Measurements from ENCODE around the gene SDK1.

The SDK1 gene

DNA sequence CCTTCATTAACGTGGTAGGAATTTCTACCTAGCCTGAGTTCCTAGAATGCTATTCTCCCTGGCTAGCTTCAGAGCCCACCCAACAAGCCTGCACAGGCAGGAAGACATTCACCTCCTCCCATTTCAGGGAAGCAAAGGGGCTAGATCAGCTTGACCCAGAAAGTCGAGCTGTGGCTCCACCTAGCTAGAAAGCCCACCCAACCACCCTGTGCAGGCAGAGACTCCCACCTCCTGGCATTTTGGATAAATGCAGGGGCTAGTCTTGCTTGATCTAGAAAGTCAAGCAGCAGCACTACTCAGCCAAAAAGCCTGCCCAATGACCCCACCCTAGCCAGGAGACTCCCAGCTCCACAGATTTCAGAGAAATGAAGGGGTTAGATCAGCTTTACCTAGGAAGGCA is 479.5 kb downstream of the SDK1 start:
- peaks cover 2% of the 10 kb centered on the region for H3K4me1 ChIP-seq (ENCODE audit: control insufficient read depth, insufficient read depth, low read length)
- no peaks in the 10 kb centered on the region for H3K27me3 ChIP-seq (replicated peaks; ENCODE audit: control insufficient read depth, insufficient read depth, low read length)
- no peaks in the 10 kb centered on the region for H3K36me3 ChIP-seq (ENCODE audit: control insufficient read depth, insufficient read depth, low read length, severe bottlenecking)
- H3K9ac ChIP-seq (ENCODE audit: low read length) = no peak overlapping the region
- DNase-seq (ENCODE audit: low read depth) = no peak
- no peak overlapping the region for H3K4me3 ChIP-seq (ENCODE audit: low read length)
- peaks cover 28% of the 10 kb centered on the region for H3K9me3 ChIP-seq (ENCODE audit: control insufficient read depth, low read length)

DNA sequence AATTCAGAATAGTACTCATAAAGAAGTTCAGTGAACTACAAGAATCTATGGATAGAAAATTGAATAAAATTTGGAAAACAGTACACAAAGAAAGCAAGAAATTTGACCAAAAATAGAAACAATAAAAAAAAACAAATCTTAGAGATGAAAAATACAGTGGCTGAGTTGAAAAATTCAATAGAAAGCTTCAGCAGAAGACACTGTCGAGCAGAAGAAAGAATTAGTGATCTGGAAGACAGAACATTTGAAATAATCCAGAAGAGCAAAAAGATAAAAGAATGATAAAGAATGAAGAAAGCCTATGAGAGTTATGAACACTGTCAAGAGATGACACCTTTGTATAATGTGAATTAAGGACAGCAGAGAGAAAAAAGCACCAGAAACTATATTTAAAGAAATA is 480.6 kb downstream of the SDK1 start:
- Histone ChIP-seq H3K9me3 (ENCODE audit: control insufficient read depth, low read length) (peaks cover 28% of the 10 kb centered on the region), H3K27me3 (replicated peaks; ENCODE audit: control insufficient read depth, insufficient read depth, low read length) (no peaks in the 10 kb centered on the region), H3K9ac (ENCODE audit: low read length) (no peak overlapping the region), H3K36me3 (ENCODE audit: control insufficient read depth, insufficient read depth, low read length, severe bottlenecking) (no peaks in the 10 kb centered on the region), H3K4me1 (ENCODE audit: control insufficient read depth, insufficient read depth, low read length) (peaks cover 2% of the 10 kb centered on the region), H3K4me3 (ENCODE audit: low read length) (no peak overlapping the region)
- DNase-seq (ENCODE audit: low read depth) = no peak

DNA sequence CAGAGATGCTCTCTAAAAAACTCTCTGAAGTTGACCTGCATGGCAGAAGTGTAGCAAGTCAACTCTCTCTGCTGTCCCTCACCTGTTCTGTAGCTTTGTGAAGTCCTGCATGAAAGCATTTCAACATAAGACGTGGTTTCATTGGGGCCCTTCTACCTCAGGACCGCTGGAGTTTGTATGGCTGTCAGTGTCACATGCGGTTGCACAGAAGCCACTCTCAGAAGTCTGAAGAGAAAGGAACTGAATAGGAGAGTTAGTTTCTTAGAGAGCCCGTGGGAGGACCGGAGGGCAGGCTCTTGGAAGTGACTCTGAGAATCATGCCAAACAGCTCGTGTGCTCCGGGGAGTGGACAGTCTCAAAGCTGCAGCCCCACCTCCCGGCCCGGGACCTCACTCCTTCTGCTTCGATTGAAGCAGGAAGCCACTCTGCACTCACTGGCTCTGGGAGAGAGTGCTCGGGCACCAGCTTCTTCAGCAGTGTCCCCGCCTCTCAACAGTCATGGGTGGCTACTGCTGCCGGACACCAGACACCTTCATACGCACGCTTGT is 486.7 kb downstream of the SDK1 start:
- H3K27me3 ChIP-seq (replicated peaks; ENCODE audit: control insufficient read depth, insufficient read depth, low read length) = no peaks in the 10 kb centered on the region
- no peak overlapping the region for H3K9ac ChIP-seq (ENCODE audit: low read length)
- no peak overlapping the region for H3K4me3 ChIP-seq (ENCODE audit: low read length)
- H3K4me1 ChIP-seq (ENCODE audit: control insufficient read depth, insufficient read depth, low read length) = no peaks in the 10 kb centered on the region
- DNase-seq (ENCODE audit: low read depth) = no peak
- H3K9me3 ChIP-seq (ENCODE audit: control insufficient read depth, low read length) = peaks cover 7% of the 10 kb centered on the region
- no peaks in the 10 kb centered on the region for H3K36me3 ChIP-seq (ENCODE audit: control insufficient read depth, insufficient read depth, low read length, severe bottlenecking)

DNA sequence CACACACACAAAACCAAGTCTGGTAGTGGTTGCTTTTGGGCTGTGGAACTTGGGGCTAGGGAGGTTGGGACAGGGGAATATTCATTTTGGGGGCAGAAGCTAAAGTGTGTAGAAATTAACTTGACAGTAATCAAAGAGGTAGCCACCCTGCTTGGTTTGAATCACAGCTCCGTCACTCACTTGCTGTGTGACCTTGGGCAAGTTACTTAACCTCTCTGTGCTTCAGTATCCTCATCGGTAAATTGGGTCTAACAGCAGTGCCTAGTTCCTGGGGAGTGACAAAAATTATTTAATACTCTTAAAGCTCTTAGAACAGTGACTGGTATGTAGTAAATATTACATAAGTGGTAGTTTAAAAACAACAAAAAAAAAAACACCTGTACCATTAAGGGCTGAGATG is 489.8 kb downstream of the SDK1 start:
- Histone ChIP-seq H3K4me3 (ENCODE audit: low read length) (no peak overlapping the region), H3K4me1 (ENCODE audit: control insufficient read depth, insufficient read depth, low read length) (no peaks in the 10 kb centered on the region), H3K36me3 (ENCODE audit: control insufficient read depth, insufficient read depth, low read length, severe bottlenecking) (no peaks in the 10 kb centered on the region), H3K9me3 (ENCODE audit: control insufficient read depth, low read length) (no peaks in the 10 kb centered on the region), H3K27me3 (replicated peaks; ENCODE audit: control insufficient read depth, insufficient read depth, low read length) (no peaks in the 10 kb centered on the region), H3K9ac (ENCODE audit: low read length) (no peak overlapping the region)
- DNase-seq (ENCODE audit: low read depth) = no peak

DNA sequence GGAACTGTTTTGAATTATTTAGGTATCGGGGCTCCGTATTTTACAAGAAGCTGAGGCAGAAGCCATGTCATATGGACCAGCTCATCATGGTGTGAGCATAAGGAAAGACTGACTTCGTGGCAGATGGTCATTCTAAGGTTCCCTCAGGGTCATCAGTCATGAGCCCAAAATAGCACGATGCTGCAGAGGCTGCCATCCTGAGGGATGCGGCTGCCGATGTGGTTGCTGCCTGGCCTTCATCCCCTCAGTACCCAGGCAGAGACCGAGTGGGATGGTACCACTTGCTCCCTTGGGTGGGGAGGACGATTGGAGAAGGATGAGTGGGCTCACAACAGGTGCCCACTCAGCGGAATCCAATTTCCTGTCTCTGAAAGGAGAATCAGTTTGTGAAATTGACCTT is 490.3 kb downstream of the SDK1 start:
- no peaks in the 10 kb centered on the region for H3K36me3 ChIP-seq (ENCODE audit: control insufficient read depth, insufficient read depth, low read length, severe bottlenecking)

DNA sequence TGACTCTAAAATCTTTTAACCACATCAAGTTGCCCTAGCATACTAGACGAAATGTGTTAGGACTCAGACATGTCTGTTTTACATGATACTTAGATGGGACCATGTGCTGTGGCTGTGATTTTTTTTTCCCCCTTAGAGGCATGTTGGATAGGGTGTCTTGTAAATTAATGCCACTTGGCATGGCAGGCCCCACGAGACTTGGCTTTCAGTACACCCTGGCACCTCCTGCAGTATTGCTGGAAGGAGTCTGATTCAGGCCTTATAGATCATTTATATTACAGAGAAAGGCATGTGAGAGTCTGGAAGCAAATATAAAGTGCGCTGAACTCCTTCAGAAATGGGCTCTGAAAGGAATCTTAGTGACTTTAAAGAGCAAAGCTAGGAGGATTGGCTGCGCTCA is 494.1 kb downstream of the SDK1 start:
- no peaks in the 10 kb centered on the region for H3K9me3 ChIP-seq (ENCODE audit: control insufficient read depth, low read length)
- H3K4me3 ChIP-seq (ENCODE audit: low read length) = no peak overlapping the region
- peaks cover 3% of the 10 kb centered on the region for H3K4me1 ChIP-seq (ENCODE audit: control insufficient read depth, insufficient read depth, low read length)
- no peak for DNase-seq (ENCODE audit: low read depth)
- no peaks in the 10 kb centered on the region for H3K27me3 ChIP-seq (replicated peaks; ENCODE audit: control insufficient read depth, insufficient read depth, low read length)
- no peak overlapping the region for H3K9ac ChIP-seq (ENCODE audit: low read length)
- H3K36me3 ChIP-seq (ENCODE audit: control insufficient read depth, insufficient read depth, low read length, severe bottlenecking) = no peaks in the 10 kb centered on the region

More for the DNA sequence above, 490.3 kb downstream of the SDK1 start:
- H3K9ac ChIP-seq (ENCODE audit: low read length) = no peak overlapping the region
- no peaks in the 10 kb centered on the region for H3K27me3 ChIP-seq (replicated peaks; ENCODE audit: control insufficient read depth, insufficient read depth, low read length)
- no peak for DNase-seq (ENCODE audit: low read depth)
- peaks cover 2% of the 10 kb centered on the region for H3K4me1 ChIP-seq (ENCODE audit: control insufficient read depth, insufficient read depth, low read length)
- H3K9me3 ChIP-seq (ENCODE audit: control insufficient read depth, low read length) = no peaks in the 10 kb centered on the region
- no peak overlapping the region for H3K4me3 ChIP-seq (ENCODE audit: low read length)

DNA sequence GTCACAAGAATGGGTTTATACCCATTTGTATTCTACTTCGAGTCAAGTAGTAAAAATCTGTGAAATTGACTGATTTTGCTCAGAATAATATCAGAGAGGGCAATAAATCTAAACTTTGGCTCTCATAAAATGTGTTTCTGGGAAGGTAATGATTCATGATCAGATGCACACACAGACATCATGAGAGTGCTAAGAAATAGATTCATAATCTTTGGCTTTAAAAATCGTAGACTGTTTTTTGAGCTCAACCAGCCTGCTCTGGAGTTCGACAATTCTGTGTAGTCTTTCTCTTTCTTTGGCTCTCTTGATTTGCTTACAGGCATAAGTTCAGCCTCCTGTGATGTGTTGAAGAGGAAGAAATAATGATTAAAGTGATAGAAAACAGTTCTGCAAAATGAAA is 494.7 kb downstream of the SDK1 start:
- Histone ChIP-seq H3K9me3 (ENCODE audit: control insufficient read depth, low read length) (no peaks in the 10 kb centered on the region), H3K4me3 (ENCODE audit: low read length) (no peak overlapping the region), H3K27me3 (replicated peaks; ENCODE audit: control insufficient read depth, insufficient read depth, low read length) (no peaks in the 10 kb centered on the region), H3K4me1 (ENCODE audit: control insufficient read depth, insufficient read depth, low read length) (peaks cover 7% of the 10 kb centered on the region), H3K36me3 (ENCODE audit: control insufficient read depth, insufficient read depth, low read length, severe bottlenecking) (no peaks in the 10 kb centered on the region), H3K9ac (ENCODE audit: low read length) (no peak overlapping the region)
- no peak for DNase-seq (ENCODE audit: low read depth)

DNA sequence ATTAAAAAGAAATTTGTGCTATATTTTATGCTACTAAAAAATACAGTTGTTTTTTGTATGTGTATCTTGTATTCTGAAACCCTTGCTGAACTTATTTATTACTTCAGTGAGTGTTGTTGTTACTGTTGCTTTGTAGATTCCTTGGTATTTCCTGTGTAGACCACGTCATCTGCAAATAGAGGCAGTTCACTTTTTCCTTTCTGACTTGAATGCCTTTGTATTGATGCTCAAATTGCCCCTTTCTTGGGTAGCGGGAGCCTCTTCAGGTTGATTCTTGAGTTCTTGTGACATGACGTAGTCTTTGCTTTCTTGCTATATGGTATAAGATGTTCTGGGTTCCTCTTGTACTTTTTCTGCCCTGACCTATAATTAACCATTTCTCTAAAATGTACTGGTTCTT is 504.1 kb downstream of the SDK1 start:
- H3K4me1 ChIP-seq (ENCODE audit: control insufficient read depth, insufficient read depth, low read length) = peaks cover 11% of the 10 kb centered on the region
- H3K9me3 ChIP-seq (ENCODE audit: control insufficient read depth, low read length) = no peaks in the 10 kb centered on the region
- H3K4me3 ChIP-seq (ENCODE audit: low read length) = no peak overlapping the region
- no peaks in the 10 kb centered on the region for H3K36me3 ChIP-seq (ENCODE audit: control insufficient read depth, insufficient read depth, low read length, severe bottlenecking)
- peak; percentile 33 for DNase-seq (ENCODE audit: low read depth)
- no peaks in the 10 kb centered on the region for H3K27me3 ChIP-seq (replicated peaks; ENCODE audit: control insufficient read depth, insufficient read depth, low read length)
- no peak overlapping the region for H3K9ac ChIP-seq (ENCODE audit: low read length)

DNA sequence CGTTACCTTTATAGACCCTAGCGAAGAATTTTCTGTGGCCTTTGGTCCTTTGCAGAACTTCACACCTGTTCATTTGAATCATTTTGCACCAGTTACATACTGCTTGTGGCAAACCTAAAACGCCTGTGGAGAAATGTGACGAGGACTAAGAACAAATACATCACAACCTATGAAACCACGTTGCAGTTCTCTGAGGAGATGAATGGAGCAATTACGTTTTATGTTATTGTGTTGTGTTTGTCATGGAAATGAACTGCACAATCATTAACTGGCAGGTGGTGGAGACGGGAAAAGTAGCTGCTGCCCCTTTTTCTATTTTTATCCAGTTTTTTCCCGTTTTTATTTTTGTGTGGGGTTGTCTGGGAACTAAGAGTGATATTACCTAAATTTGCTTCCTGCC is 505.5 kb downstream of the SDK1 start:
- DNase-seq (ENCODE audit: low read depth) = no peak
- H3K4me1 ChIP-seq (ENCODE audit: control insufficient read depth, insufficient read depth, low read length) = peaks cover 3% of the 10 kb centered on the region
- H3K36me3 ChIP-seq (ENCODE audit: control insufficient read depth, insufficient read depth, low read length, severe bottlenecking) = no peaks in the 10 kb centered on the region
- no peak overlapping the region for H3K9ac ChIP-seq (ENCODE audit: low read length)
- H3K9me3 ChIP-seq (ENCODE audit: control insufficient read depth, low read length) = peaks cover 5% of the 10 kb centered on the region
- H3K4me3 ChIP-seq (ENCODE audit: low read length) = no peak overlapping the region
- H3K27me3 ChIP-seq (replicated peaks; ENCODE audit: control insufficient read depth, insufficient read depth, low read length) = no peaks in the 10 kb centered on the region

DNA sequence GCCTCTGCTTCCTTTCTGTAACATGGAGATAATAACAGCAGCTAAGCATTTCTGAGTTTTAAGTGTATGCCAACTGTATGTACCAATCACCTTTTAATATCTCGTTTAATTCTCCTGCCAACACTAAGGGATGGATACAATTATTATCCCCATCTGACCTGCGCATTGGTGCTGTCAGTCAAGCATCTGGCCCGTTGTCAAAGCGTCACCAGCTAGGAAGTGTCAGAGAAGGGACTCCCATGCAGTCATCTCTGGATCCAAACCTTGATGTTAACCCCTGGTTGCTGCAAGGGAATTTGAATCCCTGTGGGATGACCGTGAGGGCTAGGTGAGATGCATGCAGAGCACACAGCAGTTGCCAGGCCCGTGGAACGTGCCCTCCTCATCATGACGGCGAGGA is 506.8 kb downstream of the SDK1 start:
- H3K9ac ChIP-seq (ENCODE audit: low read length) = no peak overlapping the region
- no peak overlapping the region for H3K4me3 ChIP-seq (ENCODE audit: low read length)
- no peaks in the 10 kb centered on the region for H3K4me1 ChIP-seq (ENCODE audit: control insufficient read depth, insufficient read depth, low read length)
- no peaks in the 10 kb centered on the region for H3K36me3 ChIP-seq (ENCODE audit: control insufficient read depth, insufficient read depth, low read length, severe bottlenecking)
- H3K27me3 ChIP-seq (replicated peaks; ENCODE audit: control insufficient read depth, insufficient read depth, low read length) = no peaks in the 10 kb centered on the region
- H3K9me3 ChIP-seq (ENCODE audit: control insufficient read depth, low read length) = peaks cover 5% of the 10 kb centered on the region
- no peak for DNase-seq (ENCODE audit: low read depth)

DNA sequence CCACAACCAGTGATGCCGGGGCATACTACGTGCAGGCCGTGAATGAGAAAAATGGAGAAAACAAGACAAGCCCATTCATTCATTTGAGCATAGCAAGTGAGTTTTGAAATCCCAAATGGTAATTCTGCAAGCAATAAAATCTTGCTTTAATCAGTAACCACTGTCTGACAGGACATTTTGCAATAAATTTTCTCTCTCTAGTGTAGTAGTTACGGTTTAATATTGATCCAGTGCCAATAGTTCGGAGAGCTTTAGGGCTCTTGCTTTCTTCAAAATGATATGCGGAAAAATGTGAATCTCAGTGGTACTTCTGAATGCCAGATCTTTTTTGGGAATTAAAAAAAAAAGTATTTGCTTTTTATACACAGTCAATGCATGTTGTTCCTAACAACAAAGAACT is 520.4 kb downstream of the SDK1 start:
- Histone ChIP-seq H3K9me3 (ENCODE audit: control insufficient read depth, low read length) (no peaks in the 10 kb centered on the region), H3K4me1 (ENCODE audit: control insufficient read depth, insufficient read depth, low read length) (peaks cover 6% of the 10 kb centered on the region), H3K4me3 (ENCODE audit: low read length) (peak overlapping the region; percentile 21), H3K27me3 (replicated peaks; ENCODE audit: control insufficient read depth, insufficient read depth, low read length) (no peaks in the 10 kb centered on the region), H3K36me3 (ENCODE audit: control insufficient read depth, insufficient read depth, low read length, severe bottlenecking) (no peaks in the 10 kb centered on the region), H3K9ac (ENCODE audit: low read length) (no peak overlapping the region)
- DNase-seq (ENCODE audit: low read depth) = no peak

DNA sequence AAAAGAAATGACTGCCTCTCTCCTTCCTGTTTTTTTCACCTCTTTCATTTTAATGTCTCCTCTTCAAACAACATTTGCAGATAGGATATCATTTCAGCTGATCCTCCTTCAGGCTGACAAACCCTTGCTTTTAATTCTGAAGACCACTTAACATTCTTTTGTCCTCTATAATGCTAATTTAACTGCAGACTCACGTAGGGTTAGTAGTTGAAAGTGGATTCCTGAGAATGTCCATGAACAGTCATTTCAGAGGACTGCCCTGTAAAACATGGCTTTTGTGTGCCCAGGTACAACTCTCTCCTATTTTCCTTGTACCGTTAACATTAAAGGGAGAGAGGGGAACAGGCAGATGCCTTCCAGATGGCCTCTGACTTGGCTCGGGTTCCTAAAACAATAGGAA is 524.4 kb downstream of the SDK1 start:
- no peaks in the 10 kb centered on the region for H3K36me3 ChIP-seq (ENCODE audit: control insufficient read depth, insufficient read depth, low read length, severe bottlenecking)
- H3K4me3 ChIP-seq (ENCODE audit: low read length) = no peak overlapping the region
- H3K9ac ChIP-seq (ENCODE audit: low read length) = no peak overlapping the region
- no peak for DNase-seq (ENCODE audit: low read depth)
- no peaks in the 10 kb centered on the region for H3K27me3 ChIP-seq (replicated peaks; ENCODE audit: control insufficient read depth, insufficient read depth, low read length)
- peaks cover 6% of the 10 kb centered on the region for H3K4me1 ChIP-seq (ENCODE audit: control insufficient read depth, insufficient read depth, low read length)
- no peaks in the 10 kb centered on the region for H3K9me3 ChIP-seq (ENCODE audit: control insufficient read depth, low read length)

All from adipocyte (in vitro differentiated cells).